Central memory CD8-positive, alpha-beta T cell (primary cell): ENCODE data around the gene NR5A2.

ENCODE experiments used
- ATAC-seq: fragments of 150-1000 bp; cut with Tn5 transposase; replicated peaks from 2 replicates; pipeline ENCODE4 v1.10.0; 2022; ENCODE audit warnings: mild to moderate bottlenecking, moderate FRiP score, moderate number of reproducible peaks; ENCODE audit not compliant: poor library complexity, severe bottlenecking; ENCODE audit errors: extremely low read depth
- DNase-seq, 2 donors: peaks; one replicate each; pipeline ENCODE4 v3.0.0; 2021; ENCODE audit warnings: low spot score in 2 of 2
- H3K27ac Mint-ChIP-seq: one replicate; pipeline ENCODE4 v1.8.0; 2022; ENCODE audit warnings: low read depth, mild to moderate bottlenecking, moderate library complexity, mixed read lengths
- H3K27me3 Mint-ChIP-seq: one replicate; pipeline ENCODE4 v1.8.0; 2022; ENCODE audit warnings: mixed read lengths
- H3K36me3 Mint-ChIP-seq: one replicate; pipeline ENCODE4 v1.8.0; 2022; ENCODE audit warnings: mild to moderate bottlenecking, moderate library complexity, mixed read lengths; ENCODE audit not compliant: insufficient read depth
- H3K4me1 Mint-ChIP-seq: one replicate; pipeline ENCODE4 v1.8.0; 2022; ENCODE audit warnings: mixed read lengths
- H3K4me3 Mint-ChIP-seq: one replicate; pipeline ENCODE4 v1.8.0; 2022; ENCODE audit warnings: mild to moderate bottlenecking, moderate library complexity, mixed read lengths
- H3K9me3 Mint-ChIP-seq: one replicate; pipeline ENCODE4 v1.8.0; 2022; ENCODE audit warnings: mixed read lengths

Gene NR5A2

DNA sequence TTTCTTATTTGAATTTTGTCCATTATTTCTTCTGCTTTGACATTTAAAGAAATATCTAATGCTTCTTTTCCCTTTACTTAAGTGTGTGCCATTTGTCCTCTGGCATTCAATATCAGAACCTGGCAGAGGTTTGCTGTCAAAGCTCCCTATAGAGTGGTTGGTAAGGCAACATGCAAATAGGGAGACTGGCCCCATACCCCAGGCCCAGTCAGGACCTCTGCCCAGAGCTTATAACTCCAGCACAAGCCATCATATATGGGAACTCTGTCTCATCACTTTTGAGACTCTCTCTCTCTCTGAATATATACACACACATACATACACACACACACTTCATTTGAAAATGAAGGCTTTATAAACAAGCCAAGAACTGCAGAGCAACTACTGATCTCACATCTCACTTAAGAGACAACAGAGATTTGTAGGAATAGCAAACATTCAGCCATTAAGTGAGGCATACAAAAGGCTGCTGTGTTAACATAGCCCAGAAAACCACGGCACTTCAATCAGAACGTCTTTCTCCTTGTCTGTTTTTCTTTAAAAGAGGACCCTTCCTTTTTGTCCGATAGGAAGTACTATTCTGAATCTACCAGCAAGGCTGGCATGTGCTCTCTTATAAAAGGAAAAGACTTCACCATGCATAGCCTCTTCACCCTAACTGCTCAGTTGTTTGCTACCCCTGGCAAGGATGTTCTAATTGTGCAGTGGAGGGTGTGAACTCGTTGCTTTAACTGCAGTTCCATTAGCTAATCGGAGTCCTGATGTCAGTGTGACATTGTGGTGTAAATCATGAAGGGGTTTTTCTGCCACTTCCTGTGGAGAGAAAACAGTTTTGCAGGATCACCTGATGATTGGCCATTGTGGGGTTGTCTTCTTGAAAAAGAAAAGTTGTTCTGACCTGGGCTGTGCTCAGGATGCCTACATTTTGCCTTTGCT, 101.7 kb downstream of the NR5A2 start:
- Mint-ChIP-seq H3K27ac (peak overlapping the region; percentile 85), H3K4me3 (peak overlapping the region; percentile 69), H3K4me1 (peaks cover 28% of the 10 kb centered on the region), H3K27me3 (no peaks in the 10 kb centered on the region), H3K9me3 (no peaks in the 10 kb centered on the region), H3K36me3 (no peaks in the 10 kb centered on the region)
- peak; percentile 15 to 65 for DNase-seq
- peak; percentile 99 for ATAC-seq

DNA sequence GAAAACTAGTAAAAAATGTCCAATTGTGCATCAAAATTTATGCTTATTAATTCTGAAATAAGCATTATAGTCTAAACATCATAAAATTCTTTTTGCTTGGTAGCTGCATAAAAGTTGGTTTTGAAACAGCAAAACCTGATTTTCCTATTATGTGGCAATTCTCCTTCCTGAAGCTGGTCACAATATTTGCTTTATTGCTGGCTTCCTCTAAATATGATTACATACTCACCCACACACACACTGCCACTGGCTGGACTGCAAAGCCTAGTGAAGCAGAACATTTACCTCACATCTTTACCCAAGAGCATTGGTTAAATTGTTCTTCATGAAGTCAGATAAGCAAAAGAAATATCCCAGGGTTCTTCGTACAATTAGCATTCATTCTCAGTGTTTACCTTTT, 103.0 kb downstream of the NR5A2 start:
- ATAC-seq (no peak), DNase-seq (no peak)
- H3K4me3 Mint-ChIP-seq = no peak overlapping the region
- H3K36me3 Mint-ChIP-seq = no peaks in the 10 kb centered on the region
- no peaks in the 10 kb centered on the region for H3K9me3 Mint-ChIP-seq
- no peaks in the 10 kb centered on the region for H3K27me3 Mint-ChIP-seq
- peak overlapping the region; percentile 85 for H3K27ac Mint-ChIP-seq
- H3K4me1 Mint-ChIP-seq = peaks cover 28% of the 10 kb centered on the region

DNA sequence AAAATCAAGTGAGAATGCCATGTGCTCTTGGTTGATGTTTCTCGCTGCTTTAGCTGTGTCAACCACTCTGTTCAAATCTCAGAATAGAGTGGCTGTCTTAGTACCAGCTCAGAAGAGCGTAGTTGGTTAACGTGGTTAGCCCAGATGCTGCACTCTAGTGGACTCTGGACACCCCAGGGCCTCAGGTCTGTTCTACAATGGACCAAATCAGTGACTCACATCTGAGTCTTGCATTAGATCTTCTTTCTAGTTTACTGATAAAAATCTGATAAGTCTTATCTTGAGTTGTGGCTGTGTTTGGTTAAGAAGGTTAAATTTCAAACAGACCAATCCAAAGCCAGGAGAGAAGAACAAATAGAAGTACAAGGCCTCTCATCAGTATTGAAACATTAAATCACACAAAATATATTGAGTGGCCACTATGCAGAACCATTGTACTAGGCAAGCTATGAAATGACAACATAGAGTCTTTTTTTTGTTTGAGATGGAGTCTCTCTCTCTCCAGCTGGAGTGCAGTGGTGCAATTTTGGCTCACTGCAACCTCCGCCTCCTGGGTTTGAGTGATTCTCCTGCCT, 104.1 kb downstream of the NR5A2 start:
- Mint-ChIP-seq H3K4me3 (no peak overlapping the region), H3K4me1 (peaks cover 28% of the 10 kb centered on the region), H3K27me3 (no peaks in the 10 kb centered on the region), H3K9me3 (no peaks in the 10 kb centered on the region), H3K27ac (no peak overlapping the region), H3K36me3 (no peaks in the 10 kb centered on the region)
- DNase-seq = no peak
- ATAC-seq = no peak

DNA sequence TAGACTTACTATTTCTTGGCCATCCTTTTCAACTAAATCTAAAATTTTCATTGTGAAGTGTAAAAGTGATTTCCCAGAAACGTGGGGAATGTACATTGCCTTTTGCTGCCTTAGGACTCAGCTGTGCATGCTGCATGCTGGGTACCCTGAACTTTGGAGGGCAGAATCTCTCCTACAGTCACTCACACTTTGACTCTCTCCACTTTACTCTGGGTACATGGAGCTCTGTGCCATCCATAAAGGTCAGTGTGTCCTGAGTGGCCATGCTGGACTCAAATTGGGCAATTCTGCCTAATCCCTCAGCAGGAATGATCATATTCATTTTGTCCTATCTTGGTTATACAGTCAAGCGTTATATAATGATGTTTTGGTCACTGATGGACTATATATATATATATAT, 105.6 kb downstream of the NR5A2 start:
- ATAC-seq = no peak
- peaks cover 28% of the 10 kb centered on the region for H3K4me1 Mint-ChIP-seq
- H3K36me3 Mint-ChIP-seq = no peaks in the 10 kb centered on the region
- no peak for DNase-seq
- H3K9me3 Mint-ChIP-seq = no peaks in the 10 kb centered on the region
- no peaks in the 10 kb centered on the region for H3K27me3 Mint-ChIP-seq
- no peak overlapping the region for H3K4me3 Mint-ChIP-seq
- H3K27ac Mint-ChIP-seq = no peak overlapping the region

DNA sequence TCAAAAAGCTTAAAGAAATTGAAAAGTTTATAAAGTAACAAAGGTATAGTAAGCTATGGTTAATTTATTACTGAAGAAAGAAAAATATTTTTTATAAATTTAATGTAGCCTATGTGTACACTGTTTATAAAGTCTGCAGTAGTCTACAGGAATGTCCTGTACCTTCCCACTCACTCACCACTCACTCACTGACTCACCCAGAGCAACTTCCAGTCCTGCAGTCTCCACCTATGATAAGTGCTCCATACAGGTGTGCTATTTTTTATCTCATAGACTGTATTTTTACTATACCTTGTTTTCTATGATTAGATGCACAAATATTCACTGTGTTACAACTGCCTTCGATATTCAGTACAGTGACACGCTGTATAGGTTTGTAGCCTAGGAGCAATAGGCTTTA, 106.6 kb downstream of the NR5A2 start:
- H3K27ac Mint-ChIP-seq = no peak overlapping the region
- no peak for DNase-seq
- ATAC-seq = no peak

DNA sequence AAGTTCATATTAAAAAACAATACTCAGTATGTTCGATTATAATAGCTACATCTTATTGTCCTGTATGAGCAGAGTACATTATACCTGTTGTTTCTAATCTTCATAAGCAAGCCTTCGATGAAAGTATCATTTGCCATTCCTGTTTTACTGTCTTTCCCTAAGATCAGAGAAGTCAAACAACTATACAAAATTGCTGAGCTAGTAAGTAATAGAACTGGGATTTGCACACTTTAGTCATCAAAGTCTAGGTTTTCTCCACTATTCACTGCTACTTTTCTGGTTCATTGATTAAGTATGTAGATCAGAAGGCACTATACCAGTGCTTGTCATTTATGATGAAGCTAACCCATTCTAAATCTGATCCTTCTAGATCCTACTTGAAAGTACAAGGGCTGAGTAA, 108.9 kb downstream of the NR5A2 start:
- peaks cover 14% of the 10 kb centered on the region for H3K4me1 Mint-ChIP-seq
- H3K36me3 Mint-ChIP-seq = no peaks in the 10 kb centered on the region
- H3K27me3 Mint-ChIP-seq = no peaks in the 10 kb centered on the region
- H3K4me3 Mint-ChIP-seq = no peak overlapping the region
- ATAC-seq (no peak), DNase-seq (no peak)
- no peaks in the 10 kb centered on the region for H3K9me3 Mint-ChIP-seq
- H3K27ac Mint-ChIP-seq = peak overlapping the region; percentile 10

More for the DNA sequence above, 106.6 kb downstream of the NR5A2 start:
- H3K9me3 Mint-ChIP-seq = no peaks in the 10 kb centered on the region
- no peak overlapping the region for H3K4me3 Mint-ChIP-seq
- H3K4me1 Mint-ChIP-seq = peaks cover 23% of the 10 kb centered on the region
- no peaks in the 10 kb centered on the region for H3K36me3 Mint-ChIP-seq
- H3K27me3 Mint-ChIP-seq = no peaks in the 10 kb centered on the region

DNA sequence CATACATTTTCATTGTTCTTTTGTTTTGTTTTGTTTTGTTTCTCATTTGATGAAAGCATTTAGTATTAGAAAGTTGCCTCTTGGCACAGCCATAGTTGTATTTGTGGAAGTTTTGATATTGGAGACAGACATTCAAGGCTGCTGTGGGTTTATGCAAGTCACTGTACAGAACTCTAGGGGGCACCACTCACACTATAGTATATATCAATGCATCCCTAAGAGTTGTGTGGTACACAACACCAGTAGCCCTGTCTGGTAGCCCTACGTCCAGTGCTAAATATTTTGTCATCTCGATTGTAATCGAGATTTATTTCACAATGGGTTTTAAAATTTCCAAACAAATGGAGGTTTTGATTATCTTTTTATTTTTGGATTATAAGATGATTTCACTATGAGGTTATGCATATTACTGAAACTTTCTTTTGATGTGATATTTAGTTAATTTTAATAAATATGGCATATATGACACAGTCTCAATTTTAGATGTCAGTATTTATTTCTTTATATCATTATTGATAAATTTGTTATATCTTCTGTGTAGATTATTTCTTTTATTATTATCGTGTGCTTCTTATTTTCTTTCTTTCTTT, 112.2 kb downstream of the NR5A2 start:
- no peak overlapping the region for H3K27ac Mint-ChIP-seq
- H3K9me3 Mint-ChIP-seq = no peaks in the 10 kb centered on the region
- ATAC-seq (peak; percentile 76), DNase-seq (no peak)
- no peaks in the 10 kb centered on the region for H3K27me3 Mint-ChIP-seq
- no peak overlapping the region for H3K4me3 Mint-ChIP-seq
- no peaks in the 10 kb centered on the region for H3K36me3 Mint-ChIP-seq
- peaks cover 11% of the 10 kb centered on the region for H3K4me1 Mint-ChIP-seq

DNA sequence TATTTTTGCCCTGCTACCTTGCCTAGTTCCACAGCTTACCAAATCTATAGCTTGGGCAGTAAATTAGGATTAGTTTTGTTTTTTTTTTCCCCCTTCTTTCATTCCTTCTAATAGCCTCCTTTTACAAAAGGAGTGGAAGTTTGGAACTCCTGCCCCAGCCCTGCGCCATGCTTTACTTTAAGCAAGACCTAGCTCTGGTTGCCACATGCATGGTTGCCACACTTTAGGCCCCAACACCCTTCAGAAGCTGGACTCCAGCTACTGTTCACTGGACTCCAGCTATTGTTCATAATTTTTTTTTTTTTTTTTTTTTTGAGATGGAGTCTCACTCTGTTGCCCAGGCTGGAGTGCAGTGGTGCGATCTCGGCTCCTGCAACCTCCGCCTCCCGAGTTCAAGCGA, 115.8 kb downstream of the NR5A2 start:
- no peaks in the 10 kb centered on the region for H3K9me3 Mint-ChIP-seq
- no peaks in the 10 kb centered on the region for H3K36me3 Mint-ChIP-seq
- no peaks in the 10 kb centered on the region for H3K27me3 Mint-ChIP-seq
- peaks cover 11% of the 10 kb centered on the region for H3K4me1 Mint-ChIP-seq
- no peak overlapping the region for H3K4me3 Mint-ChIP-seq
- no peak for DNase-seq
- H3K27ac Mint-ChIP-seq = no peak overlapping the region
- ATAC-seq = no peak

DNA sequence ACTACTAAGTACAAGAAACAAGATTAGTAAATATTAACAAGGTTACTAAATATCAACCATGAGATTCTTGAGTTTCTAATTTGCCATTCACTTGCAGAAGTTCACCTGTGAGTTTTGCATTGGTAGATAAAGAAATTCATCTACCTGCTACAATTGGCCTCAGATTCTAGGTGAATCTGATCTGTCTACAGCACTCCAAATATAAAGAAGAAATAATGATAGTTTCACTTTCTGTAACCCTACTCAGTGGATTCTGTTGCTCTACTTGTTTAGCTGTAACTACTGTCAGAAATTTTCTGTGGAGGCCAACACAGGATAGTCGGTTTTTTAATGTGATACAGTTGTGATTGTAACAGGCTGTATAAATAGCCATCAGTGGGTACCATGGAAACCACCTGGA, 118.6 kb downstream of the NR5A2 start:
- Mint-ChIP-seq H3K9me3 (no peaks in the 10 kb centered on the region), H3K4me1 (peaks cover 3% of the 10 kb centered on the region), H3K27me3 (no peaks in the 10 kb centered on the region), H3K27ac (no peak overlapping the region), H3K4me3 (no peak overlapping the region), H3K36me3 (no peaks in the 10 kb centered on the region)
- peak; percentile 43 for ATAC-seq
- DNase-seq = no peak

DNA sequence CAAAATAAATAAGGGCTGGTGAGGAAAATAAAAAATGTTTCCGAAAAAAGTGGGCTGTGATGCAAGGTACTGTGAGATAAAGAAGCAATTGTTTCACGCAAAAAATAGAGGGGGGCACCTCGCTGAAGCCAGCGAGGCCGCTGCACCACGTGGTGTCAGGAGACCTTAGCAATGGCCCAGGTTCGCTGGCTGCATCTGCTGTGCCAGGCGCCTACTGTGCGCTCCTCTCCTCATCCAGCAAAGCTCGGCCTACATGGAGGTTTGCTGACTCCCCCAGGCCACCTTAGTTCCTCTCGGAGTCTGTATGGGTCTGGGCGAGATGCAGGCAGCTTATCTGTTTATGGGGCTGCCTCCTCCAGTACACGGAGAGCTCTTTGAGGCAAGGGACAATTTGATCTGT, 119.6 kb downstream of the NR5A2 start:
- DNase-seq (no peak), ATAC-seq (no peak)
- H3K4me3 Mint-ChIP-seq = no peak overlapping the region
- no peaks in the 10 kb centered on the region for H3K36me3 Mint-ChIP-seq
- no peaks in the 10 kb centered on the region for H3K9me3 Mint-ChIP-seq
- no peaks in the 10 kb centered on the region for H3K4me1 Mint-ChIP-seq
- H3K27me3 Mint-ChIP-seq = no peaks in the 10 kb centered on the region
- peak overlapping the region; percentile 46 for H3K27ac Mint-ChIP-seq

DNA sequence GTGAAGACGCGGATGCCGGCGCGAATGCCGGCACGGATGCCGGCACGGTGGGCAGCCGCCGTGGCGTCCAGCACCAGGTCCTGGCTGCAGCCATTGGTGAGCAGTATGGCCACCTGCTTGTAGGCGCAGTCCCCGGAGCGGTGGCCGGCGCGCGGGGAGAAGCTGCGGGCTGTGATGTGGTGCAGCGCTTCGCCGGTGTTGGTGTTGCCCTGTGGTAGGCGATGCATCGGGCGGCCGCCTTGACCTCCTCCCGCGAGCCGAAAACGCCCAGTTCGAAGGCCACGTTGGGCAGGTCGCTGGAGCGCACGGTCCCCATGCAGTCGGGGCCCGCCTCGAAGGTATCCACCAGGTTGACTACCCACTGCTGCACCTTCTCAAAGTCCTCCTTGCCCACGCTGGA, 120.2 kb downstream of the NR5A2 start:
- Mint-ChIP-seq H3K27ac (peak overlapping the region; percentile 46), H3K4me1 (peaks cover 3% of the 10 kb centered on the region), H3K36me3 (no peaks in the 10 kb centered on the region), H3K4me3 (no peak overlapping the region), H3K27me3 (no peaks in the 10 kb centered on the region), H3K9me3 (no peaks in the 10 kb centered on the region)
- DNase-seq (no peak), ATAC-seq (peak; percentile 6)

DNA sequence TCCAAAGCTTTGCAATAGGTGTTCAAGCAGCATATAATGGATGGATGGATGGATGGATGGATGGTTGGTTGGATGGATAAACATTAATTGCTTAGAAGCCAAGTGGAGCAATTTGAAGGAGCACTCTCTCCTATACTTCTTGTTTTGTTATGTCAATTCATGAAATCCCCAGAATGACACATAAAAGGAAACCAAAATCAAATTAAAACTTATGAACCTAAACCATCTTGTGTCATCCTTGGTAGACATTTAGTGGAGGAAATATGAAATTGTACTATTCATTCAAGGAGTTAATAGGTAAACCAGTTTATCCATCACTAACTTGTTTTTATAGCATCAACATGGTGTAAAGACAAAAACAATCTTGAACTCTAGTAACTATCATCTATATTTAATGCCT, 122.5 kb downstream of the NR5A2 start:
- Mint-ChIP-seq H3K27ac (no peak overlapping the region), H3K36me3 (peaks cover 5% of the 10 kb centered on the region), H3K4me1 (peaks cover 25% of the 10 kb centered on the region), H3K9me3 (no peaks in the 10 kb centered on the region), H3K27me3 (no peaks in the 10 kb centered on the region), H3K4me3 (no peak overlapping the region)
- DNase-seq (no peak), ATAC-seq (no peak)

DNA sequence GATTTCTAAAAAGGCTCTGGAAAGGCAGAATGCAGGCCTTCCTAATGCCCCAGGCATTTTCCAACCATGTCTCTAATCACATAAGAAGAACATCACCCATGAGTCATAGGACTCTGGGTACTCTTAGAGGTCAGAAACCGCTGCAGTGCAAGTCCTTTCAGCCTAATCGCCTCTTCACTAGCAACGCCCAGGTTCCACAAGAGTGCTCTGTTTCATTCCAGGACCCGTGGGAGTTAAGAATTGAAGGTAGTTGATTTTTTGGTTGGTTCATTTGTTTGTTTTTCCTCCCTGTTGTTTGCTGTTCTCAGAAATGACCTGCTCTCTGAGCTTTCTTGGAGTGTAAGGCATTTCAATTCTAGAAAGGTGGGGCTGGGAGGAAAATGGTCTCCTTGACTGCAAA, 123.2 kb downstream of the NR5A2 start:
- DNase-seq (no peak), ATAC-seq (no peak)

More for the DNA sequence above, 123.2 kb downstream of the NR5A2 start:
- no peak overlapping the region for H3K27ac Mint-ChIP-seq
- peaks cover 25% of the 10 kb centered on the region for H3K4me1 Mint-ChIP-seq
- H3K4me3 Mint-ChIP-seq = no peak overlapping the region
- no peaks in the 10 kb centered on the region for H3K9me3 Mint-ChIP-seq
- peaks cover 5% of the 10 kb centered on the region for H3K36me3 Mint-ChIP-seq
- no peaks in the 10 kb centered on the region for H3K27me3 Mint-ChIP-seq
